ENCODE measurements around the gene DUSP3.

Gene DUSP3

GRCh38 chr17:43723697-43724359 lies 54.9 kb downstream of the DUSP3 start:
- DNase-seq: no peak

GRCh38 chr17:43722870-43723665 lies 55.7 kb downstream of the DUSP3 start:
- no peak for DNase-seq

GRCh38 chr17:43722269-43722619 lies 56.5 kb downstream of the DUSP3 start:
- DNase-seq: no peak

GRCh38 chr17:43721537-43722268 lies 57.1 kb downstream of the DUSP3 start:
- no peak for DNase-seq

- no peak for DNase-seq
Measured at GRCh38 chr17:43720311-43721060, 58.3 kb downstream of the DUSP3 start.

GRCh38 chr17:43719578-43719977 lies 59.2 kb downstream of the DUSP3 start:
- DNase-seq: no peak

- DNase-seq: no peak
Measured at GRCh38 chr17:43718544-43718943, 60.2 kb downstream of the DUSP3 start.

GRCh38 chr17:43717913-43718312 lies 60.9 kb downstream of the DUSP3 start:
- DNase-seq: no peak

All from NCI-H446 treated with DMSO at 0.1 percent for 48 hours (cell line).